GM10266 (cell line): ENCODE measurements around the gene SLF1.

Source experiments
- DNase-seq: peaks from one replicate; pipeline ENCODE4 v3.0.0; 2012; ENCODE audit errors: extremely low spot score
- TF ChIP-seq, protein P1 (sequence below): IDR thresholded peaks from 2 replicates; pipeline ENCODE4 v1.5.1; 2012; ENCODE audit warnings: mild to moderate bottlenecking, low read depth; ENCODE audit not compliant: control insufficient read depth, insufficient read depth; ENCODE audit errors: missing control alignments

SLF1 gene

DNA sequence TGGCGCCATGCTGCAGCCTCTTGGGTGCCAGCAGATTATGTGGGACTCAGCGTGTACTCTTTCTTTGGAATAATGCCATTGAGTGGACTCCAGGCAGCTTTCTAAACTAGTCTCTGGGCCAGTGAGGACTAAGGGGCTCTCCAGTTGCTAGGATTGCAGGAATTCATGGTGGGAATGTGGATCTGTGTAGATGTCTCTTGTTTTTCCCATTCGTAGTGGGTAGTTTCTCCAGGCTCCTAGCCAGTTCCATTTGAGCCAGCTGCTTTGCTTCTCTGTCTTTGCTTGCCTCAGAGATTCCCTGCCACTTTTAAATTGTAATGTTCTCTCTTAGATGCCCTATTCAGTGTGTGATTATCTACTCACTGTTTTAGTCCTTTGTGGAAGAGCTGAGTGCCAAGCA, 42.6 kb downstream of the SLF1 start:
- DNase-seq: no peak
- TF ChIP-seq, protein P1, sequence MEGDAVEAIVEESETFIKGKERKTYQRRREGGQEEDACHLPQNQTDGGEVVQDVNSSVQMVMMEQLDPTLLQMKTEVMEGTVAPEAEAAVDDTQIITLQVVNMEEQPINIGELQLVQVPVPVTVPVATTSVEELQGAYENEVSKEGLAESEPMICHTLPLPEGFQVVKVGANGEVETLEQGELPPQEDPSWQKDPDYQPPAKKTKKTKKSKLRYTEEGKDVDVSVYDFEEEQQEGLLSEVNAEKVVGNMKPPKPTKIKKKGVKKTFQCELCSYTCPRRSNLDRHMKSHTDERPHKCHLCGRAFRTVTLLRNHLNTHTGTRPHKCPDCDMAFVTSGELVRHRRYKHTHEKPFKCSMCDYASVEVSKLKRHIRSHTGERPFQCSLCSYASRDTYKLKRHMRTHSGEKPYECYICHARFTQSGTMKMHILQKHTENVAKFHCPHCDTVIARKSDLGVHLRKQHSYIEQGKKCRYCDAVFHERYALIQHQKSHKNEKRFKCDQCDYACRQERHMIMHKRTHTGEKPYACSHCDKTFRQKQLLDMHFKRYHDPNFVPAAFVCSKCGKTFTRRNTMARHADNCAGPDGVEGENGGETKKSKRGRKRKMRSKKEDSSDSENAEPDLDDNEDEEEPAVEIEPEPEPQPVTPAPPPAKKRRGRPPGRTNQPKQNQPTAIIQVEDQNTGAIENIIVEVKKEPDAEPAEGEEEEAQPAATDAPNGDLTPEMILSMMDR: no peak

DNA sequence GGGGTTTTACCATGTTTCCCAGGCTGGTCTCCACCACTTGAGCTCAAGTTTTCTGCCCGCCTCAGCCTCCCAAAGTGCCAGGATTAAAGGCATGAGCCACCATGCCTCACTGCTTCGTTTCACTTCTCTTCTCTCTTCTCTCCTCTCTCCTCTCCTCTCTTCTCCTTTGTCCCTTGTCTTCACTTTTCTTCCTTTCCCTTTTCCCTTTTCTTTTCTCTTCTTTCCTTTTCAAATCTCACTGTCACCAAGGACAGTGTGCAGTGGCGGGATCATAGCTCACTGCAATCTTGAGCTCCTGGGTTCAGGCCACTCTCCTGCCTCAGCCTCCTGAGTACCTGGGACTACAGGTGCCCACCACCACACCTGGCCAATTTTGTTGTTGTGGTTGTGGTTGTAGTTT, 49.5 kb downstream of the SLF1 start:
- DNase-seq: no peak
- TF ChIP-seq, protein P1: no peak

DNA sequence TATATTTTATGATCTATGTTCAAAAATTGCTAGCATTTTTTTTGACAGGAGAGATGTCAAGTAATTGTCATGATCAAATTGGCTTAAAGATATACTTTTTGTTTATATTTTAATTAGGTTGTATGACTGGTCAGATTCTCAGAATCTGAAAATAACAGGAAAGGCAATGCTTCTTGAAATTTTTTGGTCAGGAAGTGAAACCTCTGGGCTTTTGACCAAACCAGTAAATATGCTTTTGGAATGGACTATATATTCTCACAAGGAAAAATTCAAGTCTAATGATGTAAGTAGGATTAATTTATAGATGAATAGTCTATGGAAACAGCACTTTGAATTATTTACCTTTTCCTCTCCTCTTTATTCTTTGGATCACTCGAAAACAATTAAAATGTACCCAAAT, 52.3 kb downstream of the SLF1 start:
- no peak for DNase-seq
- TF ChIP-seq, protein P1: no peak

DNA sequence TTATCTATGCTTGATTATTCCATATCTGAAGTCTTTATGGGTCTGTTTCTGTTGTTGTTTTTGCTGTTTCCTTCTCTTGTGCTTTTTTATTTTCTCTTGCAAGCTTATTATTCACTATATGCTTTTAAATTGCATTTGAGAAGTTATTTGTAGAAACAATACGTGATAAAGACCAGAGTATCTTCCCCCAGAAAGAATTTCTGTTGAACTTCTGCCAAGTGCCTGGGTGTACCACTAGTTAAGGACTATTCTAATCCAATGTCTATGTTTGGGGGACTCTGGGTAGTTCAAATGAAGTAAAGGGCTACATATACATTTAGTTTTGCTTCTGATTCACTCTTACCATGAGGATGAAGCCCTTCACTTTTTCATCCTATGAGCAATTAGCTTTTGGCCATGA, 54.3 kb downstream of the SLF1 start:
- DNase-seq: no peak
- TF ChIP-seq, protein P1: no peak

DNA sequence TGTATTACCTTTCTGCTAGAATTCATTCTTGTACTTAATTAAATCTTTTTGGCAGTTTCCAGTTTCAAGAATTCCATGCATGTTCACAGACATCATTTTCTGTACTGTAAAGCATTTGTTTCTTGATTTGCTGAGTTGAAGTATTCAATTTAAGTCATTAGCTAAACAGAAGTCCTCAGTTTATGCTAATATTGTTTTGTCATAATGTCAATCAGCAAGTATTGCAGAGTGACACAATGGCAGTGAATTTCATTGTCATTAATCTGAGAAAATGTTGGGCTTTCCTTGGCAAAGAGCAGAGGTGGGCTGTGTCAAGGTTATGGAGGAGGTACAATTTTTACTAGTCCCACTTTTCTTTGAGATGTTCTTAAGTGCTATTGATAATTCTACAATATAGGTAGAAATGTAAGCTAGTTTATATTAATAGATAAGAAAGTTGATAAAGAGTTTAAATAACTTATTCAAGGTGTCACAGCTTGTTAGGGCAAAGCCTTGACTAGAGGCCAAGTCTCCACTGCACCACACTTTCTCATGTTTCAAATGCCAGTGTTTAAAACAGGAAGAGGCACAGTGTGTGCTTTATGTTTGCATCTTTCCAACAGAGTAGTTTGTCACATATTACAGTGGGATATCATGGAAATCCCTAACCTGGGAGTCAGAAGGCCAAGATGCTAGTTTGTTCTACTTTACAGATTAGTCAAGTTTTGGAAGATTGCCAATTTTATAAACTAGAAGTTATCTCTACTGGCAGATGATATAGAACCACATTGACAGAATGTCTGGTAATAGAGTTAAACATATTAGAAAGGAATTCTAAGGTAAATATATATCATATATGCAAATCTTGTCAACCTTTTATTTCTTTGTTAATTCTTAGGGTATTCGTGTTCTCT, 56.3 kb downstream of the SLF1 start:
- no peak for DNase-seq
- TF ChIP-seq, protein P1: no peak

DNA sequence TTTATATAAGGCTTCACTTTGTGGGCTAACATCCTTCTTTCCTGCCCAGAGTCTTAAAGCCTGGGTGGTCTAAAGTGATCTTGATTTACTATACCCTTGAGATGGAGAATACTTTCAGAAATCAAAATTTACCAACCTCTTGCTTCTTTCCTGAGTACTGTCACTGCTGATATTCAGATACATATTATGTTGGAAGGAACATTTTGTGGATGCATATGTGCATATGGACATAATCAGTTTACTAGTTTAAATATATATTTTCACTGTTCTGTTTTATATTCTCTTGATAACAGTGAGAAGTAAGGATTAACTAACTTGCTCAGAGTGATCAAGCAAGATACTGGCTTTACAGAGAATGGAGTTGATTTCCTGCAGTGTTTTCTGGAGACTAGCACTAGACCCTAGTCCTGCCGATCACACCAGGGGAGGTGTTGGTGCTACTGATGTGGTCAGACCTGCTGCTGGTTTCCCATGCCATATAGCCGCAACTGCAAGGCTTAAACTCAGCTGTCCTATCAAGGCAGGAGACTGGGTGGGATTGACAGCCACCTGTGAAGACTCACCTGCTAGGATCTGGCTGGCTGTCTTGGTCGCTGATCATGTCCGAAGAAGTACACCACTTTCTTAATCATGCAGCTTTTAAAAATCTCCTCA, 57.6 kb downstream of the SLF1 start:
- no peak for DNase-seq
- TF ChIP-seq, protein P1: no peak
